Choroid plexus epithelial cell (primary cell): Measurements from ENCODE around the gene KRT81.
"Not testable (repeated sequence)": the region's sequence is repeated elsewhere in the genome, so short reads cannot be mapped to it uniquely, and the experiment has no call there.

Experiments
- DNase-seq: peaks from one replicate; pipeline ENCODE4 v3.0.0-alpha.2; 2010; ENCODE audit warnings: low read depth
- H3K4me3 ChIP-seq: 2 replicates; pipeline ENCODE4 v1.5.1; 2011; ENCODE audit warnings: low read depth, mild to moderate bottlenecking, control low read depth, low read length, moderate library complexity
- CTCF ChIP-seq: conservative IDR thresholded peaks from 2 replicates; pipeline ENCODE4 v1.5.1; 2011; ENCODE audit warnings: low read depth, mild to moderate bottlenecking, control low read depth, inconsistent platforms, low read length, moderate library complexity

The KRT81 gene

GRCh38 chr12:52295663-52296062 is 4.3 kb upstream of the KRT81 start:
- DNase-seq = no peak
- no peak for TF ChIP-seq CTCF

GRCh38 chr12:52294803-52295202 is 3.5 kb upstream of the KRT81 start:
- TF ChIP-seq CTCF = no peak
- DNase-seq = no peak

More at GRCh38 chr12:52295663-52296062, 4.3 kb upstream of the KRT81 start:
- H3K4me3 ChIP-seq = no peak overlapping the region

GRCh38 chr12:52293926-52294325 is 2.6 kb upstream of the KRT81 start:
- no peak for TF ChIP-seq CTCF
- DNase-seq = no peak
- no peak overlapping the region for H3K4me3 ChIP-seq

More at GRCh38 chr12:52294803-52295202, 3.5 kb upstream of the KRT81 start:
- no peak overlapping the region for H3K4me3 ChIP-seq

GRCh38 chr12:52290483-52291134 is 725 bp downstream of the KRT81 start:
- H3K4me3 ChIP-seq, DNase-seq: not testable (repeated sequence)

- H3K4me3 ChIP-seq, DNase-seq: not testable (repeated sequence)
Measured at GRCh38 chr12:52287816-52288805, 3.2 kb downstream of the KRT81 start.

GRCh38 chr12:52286857-52287785 is 4.2 kb downstream of the KRT81 start:
- DNase-seq, H3K4me3 ChIP-seq: not testable (repeated sequence)
- TF ChIP-seq CTCF = peak; percentile 13

- DNase-seq = no peak
- H3K4me3 ChIP-seq = no peak overlapping the region
- no peak for TF ChIP-seq CTCF
Measured at GRCh38 chr12:52285851-52286530, 5.3 kb downstream of the KRT81 start.
